ENCODE data around the gene TMEM14B. TPM values are rescaled to one million over a fixed set of nuclear protein-coding genes. Genes with fewer than 3 reads are reported as not detected.
A peak's percentile ranks its signal among the peaks of the same experiment; 100 is the strongest.
"Not testable (repeated sequence)": the region's sequence is repeated elsewhere in the genome, so short reads cannot be mapped to it uniquely, and the experiment has no call there.

Gene TMEM14B
- polyA plus RNA-seq, 1 experiment, result 52.4 TPM

GRCh38 chr6:10749734-10750133, 2.1 kb downstream of the TMEM14B start:
- no peak overlapping the region for H3K4me3 ChIP-seq (ENCODE audit: low read depth, low read length)
- DNase-seq (ENCODE audit: low read depth), result no peak
- no peak for TF ChIP-seq CTCF (IDR thresholded peaks at IDR 0.05; ENCODE audit: insufficient read depth, low read depth, low read length)
- ChIA-PET POLR2A (no interaction called here), CTCF (interaction anchor here (2.4 kb wide), 1 partner anchor 10 kb away, joined by 10 read pairs; no protein-coding TSS in a partner anchor)
- H3K27me3 ChIP-seq (ENCODE audit: control insufficient read depth, insufficient read depth, low read length), result no peaks in the 10 kb centered on the region
- H3K36me3 ChIP-seq (ENCODE audit: control insufficient read depth, insufficient read depth, low read length), result peaks cover 14% of the 10 kb centered on the region

GRCh38 chr6:10750568-10750967, 3.0 kb downstream of the TMEM14B start:
- POLR2A ChIA-PET; H3K27me3 ChIP-seq (ENCODE audit: control insufficient read depth, insufficient read depth, low read length); DNase-seq (ENCODE audit: low read depth); H3K4me3 ChIP-seq (ENCODE audit: low read depth, low read length): not testable (repeated sequence)
- CTCF ChIA-PET, result interaction anchor here (1.2 kb wide), 1 partner anchor 10 kb away, joined by 3 read pairs; no protein-coding TSS in a partner anchor
- H3K36me3 ChIP-seq (ENCODE audit: control insufficient read depth, insufficient read depth, low read length), result peaks cover 14% of the 10 kb centered on the region

- H3K27me3 ChIP-seq (ENCODE audit: control insufficient read depth, insufficient read depth, low read length); CTCF ChIA-PET; POLR2A ChIA-PET; H3K4me3 ChIP-seq (ENCODE audit: low read depth, low read length); DNase-seq (ENCODE audit: low read depth): not testable (repeated sequence)
- peaks cover 14% of the 10 kb centered on the region for H3K36me3 ChIP-seq (ENCODE audit: control insufficient read depth, insufficient read depth, low read length)
Observed at GRCh38 chr6:10751757-10752156, 4.2 kb downstream of the TMEM14B start.

- H3K36me3 ChIP-seq (ENCODE audit: control insufficient read depth, insufficient read depth, low read length), result peaks cover 9% of the 10 kb centered on the region
- H3K4me3 ChIP-seq (ENCODE audit: low read depth, low read length), result no peak overlapping the region
- CTCF ChIA-PET, result no interaction called here
Observed at GRCh38 chr6:10756085-10756484, 8.5 kb downstream of the TMEM14B start.

GRCh38 chr6:10759312-10759839, 11.8 kb downstream of the TMEM14B start:
- ChIA-PET CTCF (interaction anchor here (0.9 to 2.4 kb wide), 5 partner anchors 10 to 40 kb away, joined by 3 to 10 read pairs (median 4); partner anchors contain the start of gene TMEM14B), POLR2A (no interaction called here)
- no peak overlapping the region for H3K4me3 ChIP-seq (ENCODE audit: low read depth, low read length)
- peak; percentile 66 for TF ChIP-seq CTCF (IDR thresholded peaks at IDR 0.05; ENCODE audit: insufficient read depth, low read depth, low read length)
- DNase-seq (ENCODE audit: low read depth), result peak; percentile 59
- H3K36me3 ChIP-seq (ENCODE audit: control insufficient read depth, insufficient read depth, low read length), result peaks cover under 1% of the 10 kb centered on the region
- no peaks in the 10 kb centered on the region for H3K27me3 ChIP-seq (ENCODE audit: control insufficient read depth, insufficient read depth, low read length)

More at GRCh38 chr6:10756085-10756484, 8.5 kb downstream of the TMEM14B start:
- H3K27me3 ChIP-seq (ENCODE audit: control insufficient read depth, insufficient read depth, low read length), result no peaks in the 10 kb centered on the region
- POLR2A ChIA-PET, result no interaction called here
- no peak for DNase-seq (ENCODE audit: low read depth)
- no peak for TF ChIP-seq CTCF (IDR thresholded peaks at IDR 0.05; ENCODE audit: insufficient read depth, low read depth, low read length)

GRCh38 chr6:10759884-10760329, 12.3 kb downstream of the TMEM14B start:
- Histone ChIP-seq H3K4me3 (ENCODE audit: low read depth, low read length) (no peak overlapping the region), H3K36me3 (ENCODE audit: control insufficient read depth, insufficient read depth, low read length) (no peaks in the 10 kb centered on the region; the same call in none of the 2 replicates), H3K27me3 (ENCODE audit: control insufficient read depth, insufficient read depth, low read length) (no peaks in the 10 kb centered on the region)
- ChIA-PET CTCF (interaction anchor here (0.8 to 2.4 kb wide), 7 partner anchors 9 to 41 kb away, joined by 3 to 10 read pairs (median 4); partner anchors contain the start of gene TMEM14B), POLR2A (no interaction called here)
- TF ChIP-seq CTCF (IDR thresholded peaks at IDR 0.05; ENCODE audit: insufficient read depth, low read depth, low read length), result no peak
- DNase-seq (ENCODE audit: low read depth), result peak; percentile 31

Data from BJ (cell line).